Astrocyte of the spinal cord (primary cell): ENCODE measurements around the gene SPOCD1.
"Not testable (repeated sequence)": the region's sequence is repeated elsewhere in the genome, so short reads cannot be mapped to it uniquely, and the experiment has no call there.

ENCODE experiments used
- DNase-seq: peaks from one replicate; pipeline ENCODE4 v3.0.0; 2011; ENCODE audit warnings: low read depth, low spot score
- H3K4me3 ChIP-seq: 2 replicates; pipeline ENCODE4 v1.5.1; 2011; ENCODE audit warnings: low read depth, mild to moderate bottlenecking, low read length, moderate library complexity
- CTCF ChIP-seq: IDR thresholded peaks from 2 replicates; pipeline ENCODE4 v1.5.1; 2012; ENCODE audit warnings: low read depth, mild to moderate bottlenecking, low read length, inconsistent platforms
- in situ Hi-C: cut with HindIII; loops from 2 replicates; pipeline ENCODE4 v1.10.0; 2017; ENCODE audit warnings: low sequenced_read_pairs

SPOCD1 gene

GRCh38 chr1:31818206-31818605, 2.4 kb upstream of the SPOCD1 start:
- H3K4me3 ChIP-seq, result no peak overlapping the region
- in situ Hi-C loops, result no loop called here
- no peak for TF ChIP-seq CTCF
- DNase-seq, result no peak

DNA sequence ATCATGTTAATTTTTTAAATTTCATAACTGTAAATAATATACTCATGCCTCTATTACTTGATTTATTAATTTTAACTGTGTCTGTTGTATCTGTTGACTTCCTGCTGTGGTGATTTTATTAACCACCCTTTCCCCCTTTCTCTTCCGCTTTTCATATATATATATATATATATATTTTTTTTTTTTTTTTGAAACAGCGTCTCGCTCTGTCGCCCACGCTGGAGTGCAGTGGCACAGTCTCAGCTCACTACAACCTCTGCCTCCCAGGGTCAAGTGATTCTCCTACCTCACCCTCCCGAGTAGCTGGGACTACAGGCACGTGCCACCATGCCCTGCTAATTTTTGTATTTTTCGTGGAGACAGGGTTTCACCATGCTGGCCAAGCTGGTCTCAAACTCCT, 1.1 kb upstream of the SPOCD1 start:
- DNase-seq, H3K4me3 ChIP-seq, in situ Hi-C loops: not testable (repeated sequence)

DNA sequence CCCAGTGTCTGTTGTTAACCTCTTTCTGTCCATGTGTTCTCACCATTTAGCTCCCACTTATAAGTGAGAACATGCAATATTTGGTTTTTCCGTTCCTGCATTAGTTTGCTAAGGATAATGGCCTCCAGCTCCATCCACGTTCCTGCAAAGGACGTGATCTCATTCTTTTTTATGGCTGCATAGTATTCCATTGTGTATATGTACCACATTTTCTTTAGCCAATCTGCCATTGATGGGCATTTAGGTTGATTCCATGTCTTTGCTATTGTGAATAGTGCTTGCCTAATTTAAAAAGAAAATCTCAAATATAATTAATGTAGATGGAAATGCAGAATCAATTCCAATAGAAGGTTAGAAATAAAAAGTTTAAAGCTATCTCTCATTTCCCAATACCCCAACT, 679 bp upstream of the SPOCD1 start:
- in situ Hi-C loops, H3K4me3 ChIP-seq, DNase-seq: not testable (repeated sequence)

DNA sequence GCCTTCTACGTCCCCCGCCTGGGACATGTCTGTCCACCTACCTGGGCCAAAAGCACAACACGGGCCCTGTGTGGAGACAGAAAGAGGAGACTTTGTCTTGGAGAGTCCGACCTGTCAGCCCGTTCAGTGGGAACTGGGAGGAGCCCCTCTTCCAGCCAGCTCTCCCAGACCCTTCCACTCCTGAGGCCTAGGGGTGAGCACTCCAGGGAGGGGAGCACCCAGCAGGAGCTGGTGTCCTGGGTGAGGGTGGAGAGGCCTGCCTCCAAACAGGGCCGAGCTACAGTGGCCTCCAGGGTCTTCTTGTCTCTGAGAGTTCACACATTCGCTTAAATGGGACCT, 546 bp downstream of the SPOCD1 start:
- in situ Hi-C loops, result no loop called here
- no peak overlapping the region for H3K4me3 ChIP-seq

DNA sequence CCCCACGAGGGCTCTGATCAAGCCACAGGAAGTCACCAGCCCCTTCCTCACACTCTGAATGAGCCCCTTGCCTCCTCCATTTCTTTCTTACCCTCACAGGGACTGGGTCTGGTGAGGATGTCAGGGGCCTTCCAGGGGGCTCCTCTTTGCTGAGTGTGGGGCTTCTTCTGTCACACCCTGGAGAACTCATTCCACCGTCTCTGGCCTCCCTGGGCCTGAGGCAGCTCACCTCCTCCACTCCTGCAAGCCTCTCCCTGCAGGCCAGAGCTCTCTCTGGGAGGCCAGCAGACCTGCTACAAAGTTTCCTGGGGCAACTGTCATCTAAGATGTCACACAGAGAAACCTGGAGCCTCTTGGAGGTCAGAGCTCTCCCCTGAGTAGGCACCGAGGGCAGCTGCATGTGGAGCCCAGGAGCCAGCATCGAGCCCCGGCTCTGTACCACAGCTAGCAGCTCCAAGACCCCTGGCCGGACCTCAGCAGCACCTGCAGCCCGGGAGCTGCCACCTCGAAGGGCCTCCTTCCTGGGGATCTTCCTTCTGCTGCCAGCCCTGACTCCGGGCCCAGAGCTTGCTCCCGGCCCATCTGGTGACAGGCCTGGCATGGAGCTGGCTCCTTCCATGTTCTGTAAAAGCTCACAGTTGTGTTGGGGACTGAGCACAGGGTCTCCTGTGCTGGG, 1.1 kb downstream of the SPOCD1 start:
- no peak for DNase-seq
- TF ChIP-seq CTCF, result no peak
- in situ Hi-C loops, result no loop called here
- H3K4me3 ChIP-seq, result no peak overlapping the region

More for the DNA sequence above, 546 bp downstream of the SPOCD1 start:
- TF ChIP-seq CTCF, result no peak
- no peak for DNase-seq

DNA sequence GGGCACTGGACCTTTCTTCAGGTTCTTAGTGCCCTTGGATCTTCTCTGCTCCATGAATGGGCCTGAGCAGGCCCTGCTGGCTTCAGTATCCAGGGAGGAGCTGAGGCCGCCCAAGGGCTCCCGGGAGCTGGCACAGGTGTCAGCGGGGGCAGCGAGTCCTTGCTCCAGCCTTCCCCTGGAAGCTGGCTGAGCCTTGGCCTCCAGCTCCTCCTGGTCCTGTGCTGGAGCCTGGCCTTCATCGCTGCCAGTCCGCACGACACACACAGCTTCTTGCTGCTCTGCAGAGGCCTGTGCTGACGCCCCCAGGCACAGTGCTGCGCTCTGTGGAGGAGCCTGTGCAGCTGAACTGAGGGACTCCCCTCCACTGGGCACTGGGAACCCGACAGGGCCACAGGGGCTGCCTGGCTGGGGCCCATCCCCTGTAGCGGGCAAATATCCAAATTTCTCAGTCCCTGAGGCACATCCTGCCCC, 1.7 kb downstream of the SPOCD1 start:
- no peak for TF ChIP-seq CTCF
- in situ Hi-C loops, result no loop called here
- DNase-seq, result no peak

DNA sequence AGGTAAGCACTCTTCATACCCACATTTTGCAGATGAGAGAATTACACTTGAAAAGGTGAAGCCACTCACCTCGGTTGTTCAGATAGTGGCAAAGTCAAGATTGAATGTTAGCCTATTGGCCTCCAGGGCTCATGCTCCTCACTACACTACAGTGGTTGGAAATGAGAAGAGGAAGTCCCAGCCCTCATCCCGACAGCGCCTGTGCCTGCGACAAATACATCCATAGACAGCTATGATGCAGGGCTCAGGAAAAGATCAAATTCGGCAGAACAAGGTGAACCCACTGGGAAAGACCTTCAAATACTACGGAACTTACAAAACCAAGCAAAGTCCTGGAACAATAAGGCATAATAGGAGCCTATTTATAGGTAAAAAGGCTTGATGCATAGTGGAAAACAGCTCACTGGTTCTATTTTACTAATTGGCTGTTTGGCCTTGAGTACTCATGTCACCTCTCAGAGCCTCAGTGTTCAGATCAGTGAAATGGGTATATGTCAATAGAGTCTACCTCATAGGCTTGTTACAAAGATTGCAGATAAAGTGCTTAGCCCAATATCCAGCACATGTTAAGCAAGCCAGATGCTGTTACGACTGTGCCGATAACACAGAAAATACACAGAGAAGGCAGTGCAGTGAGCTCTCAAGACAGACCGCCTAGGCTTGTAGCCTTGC, 3.5 kb downstream of the SPOCD1 start:
- in situ Hi-C loops, result no loop called here
- no peak for TF ChIP-seq CTCF
- no peak overlapping the region for H3K4me3 ChIP-seq
- no peak for DNase-seq

More for the DNA sequence above, 1.7 kb downstream of the SPOCD1 start:
- H3K4me3 ChIP-seq, result no peak overlapping the region
